Uterus (tissue), 4 donors: ENCODE data around the gene PPARGC1A. TPM values are rescaled to one million over a fixed set of nuclear protein-coding genes. Genes with fewer than 3 reads are reported as not detected.

Source experiments
- DNase-seq, 2 donors: peaks; one replicate each; pipeline ENCODE4 v3.0.0-alpha.2; 2019 to 2020
- H3K27ac ChIP-seq, 2 donors: fragments of 200-600 bp; sonication (generic); 1 replicate in 1 of 2; 2 replicates in 1 of 2; pipeline ENCODE4 v1.5.1; 2016 to 2018
- H3K27me3 ChIP-seq, 2 donors: fragments of 200-600 bp; sonication (generic); one replicate each; pipeline ENCODE4 v1.5.1; 2018 to 2019; ENCODE audit warnings: control low read depth in 1 of 2
- H3K36me3 ChIP-seq, 2 donors: fragments of 200-600 bp; sonication (generic); one replicate each; pipeline ENCODE4 v1.5.1; 2019; ENCODE audit warnings: control low read depth in 1 of 2
- H3K4me1 ChIP-seq, 2 donors: fragments of 200-600 bp; sonication (generic); one replicate each; pipeline ENCODE4 v1.5.1; 2018 to 2019; ENCODE audit warnings: control low read depth in 1 of 2
- H3K4me3 ChIP-seq, 2 donors: fragments of 200-600 bp; sonication (generic); 1 replicate in 1 of 2; 2 replicates in 1 of 2; pipeline ENCODE4 v1.5.1; 2018 to 2019; ENCODE audit warnings: mild to moderate bottlenecking in 1 of 2
- H3K9me3 ChIP-seq, 2 donors: fragments of 200-600 bp; sonication (generic); one replicate each; pipeline ENCODE4 v1.5.1; 2019; ENCODE audit warnings: control low read depth in 1 of 2
- CTCF ChIP-seq, 4 experiments: fragments of 200-600 bp in 2 of 4; fragments of 450-650 bp in 2 of 4; sonication (generic) in 2 of 4; IDR thresholded peaks; one replicate each; pipeline ENCODE4 v1.5.1; 2016 to 2019; ENCODE audit warnings: antibody characterized with exemption in 4 of 4, mild to moderate bottlenecking in 2 of 4, moderate library complexity in 1 of 4
- POLR2A ChIP-seq, 2 donors: fragments of 450-650 bp; IDR thresholded peaks; one replicate each; pipeline ENCODE4 v1.6.1; 2016; ENCODE audit warnings: antibody characterized with exemption in 2 of 2, mild to moderate bottlenecking in 1 of 2, moderate library complexity in 1 of 2
- intact Hi-C: fragments of 100-400 bp; cut with DNase I; formaldehyde crosslinking; loops from one replicate; pipeline ENCODE4 v1.15.1; 2023; ENCODE audit warnings: low total_unique reads
- total RNA-seq, 4 donors: library from RNA; depleted of rRNA in 3 of 4; stranded (reverse); fragments of >200 nt in 3 of 4; gene quantifications; one replicate each; pipeline versions ENCODE4 v1.1.0 to v1.2.4, GENCODE V29; 2014 to 2023
- donor health status: DM: yes; HTN: yes; CAD: no.

Gene PPARGC1A
- total RNA-seq, 4 donors from 2014 or later: 1.5 to 6.0 (median 3.2) TPM

- no peak overlapping the region for H3K27ac ChIP-seq
- DNase-seq: no peak
- H3K9me3 ChIP-seq: no peaks in the 10 kb centered on the region
- H3K4me3 ChIP-seq: no peak overlapping the region
- no peaks in the 10 kb centered on the region for H3K27me3 ChIP-seq
- H3K36me3 ChIP-seq: no peaks in the 10 kb centered on the region
- no peak for TF ChIP-seq CTCF (IDR thresholded peaks at IDR 0.05)
- no peak for TF ChIP-seq POLR2A (IDR thresholded peaks at IDR 0.05)
- intact Hi-C loops: no loop called here
- H3K4me1 ChIP-seq: no peaks in the 10 kb centered on the region
Observed at GRCh38 chr4:23904639-23905071, 14.8 kb upstream of the PPARGC1A start.

GRCh38 chr4:23903859-23904438, 14.1 kb upstream of the PPARGC1A start:
- intact Hi-C loops: no loop called here
- Histone ChIP-seq H3K4me3 (no peak overlapping the region), H3K36me3 (no peaks in the 10 kb centered on the region), H3K27ac (no peak overlapping the region), H3K9me3 (no peaks in the 10 kb centered on the region), H3K27me3 (no peaks in the 10 kb centered on the region), H3K4me1 (no peaks in the 10 kb centered on the region)
- TF ChIP-seq CTCF (IDR thresholded peaks at IDR 0.05): no peak
- TF ChIP-seq POLR2A (IDR thresholded peaks at IDR 0.05): no peak
- no peak for DNase-seq

- intact Hi-C loops: no loop called here
- H3K9me3 ChIP-seq: no peaks in the 10 kb centered on the region
- no peak overlapping the region for H3K27ac ChIP-seq
Observed at GRCh38 chr4:23902222-23902804, 12.5 kb upstream of the PPARGC1A start.

GRCh38 chr4:23900636-23901035, 10.8 kb upstream of the PPARGC1A start:
- Histone ChIP-seq H3K4me3 (no peak overlapping the region), H3K36me3 (no peaks in the 10 kb centered on the region), H3K4me1 (no peaks in the 10 kb centered on the region), H3K27me3 (no peaks in the 10 kb centered on the region), H3K27ac (no peak overlapping the region), H3K9me3 (no peaks in the 10 kb centered on the region)
- DNase-seq: no peak
- intact Hi-C loops: no loop called here
- TF ChIP-seq CTCF (IDR thresholded peaks at IDR 0.05) (no peak), POLR2A (IDR thresholded peaks at IDR 0.05) (no peak)

More at GRCh38 chr4:23902222-23902804, 12.5 kb upstream of the PPARGC1A start:
- H3K4me1 ChIP-seq: no peaks in the 10 kb centered on the region
- DNase-seq: no peak
- no peak overlapping the region for H3K4me3 ChIP-seq
- H3K27me3 ChIP-seq: no peaks in the 10 kb centered on the region
- H3K36me3 ChIP-seq: no peaks in the 10 kb centered on the region
- no peak for TF ChIP-seq CTCF (IDR thresholded peaks at IDR 0.05)
- TF ChIP-seq POLR2A (IDR thresholded peaks at IDR 0.05): no peak

GRCh38 chr4:23899565-23899964, 9.7 kb upstream of the PPARGC1A start:
- TF ChIP-seq POLR2A (IDR thresholded peaks at IDR 0.05) (no peak), CTCF (IDR thresholded peaks at IDR 0.05) (no peak)
- Histone ChIP-seq H3K36me3 (no peaks in the 10 kb centered on the region), H3K4me1 (no peaks in the 10 kb centered on the region), H3K27me3 (no peaks in the 10 kb centered on the region), H3K27ac (no peak overlapping the region), H3K4me3 (no peak overlapping the region), H3K9me3 (no peaks in the 10 kb centered on the region)
- intact Hi-C loops: no loop called here
- no peak for DNase-seq
